Measurements from ENCODE around the gene DCAF5.

DNA sequence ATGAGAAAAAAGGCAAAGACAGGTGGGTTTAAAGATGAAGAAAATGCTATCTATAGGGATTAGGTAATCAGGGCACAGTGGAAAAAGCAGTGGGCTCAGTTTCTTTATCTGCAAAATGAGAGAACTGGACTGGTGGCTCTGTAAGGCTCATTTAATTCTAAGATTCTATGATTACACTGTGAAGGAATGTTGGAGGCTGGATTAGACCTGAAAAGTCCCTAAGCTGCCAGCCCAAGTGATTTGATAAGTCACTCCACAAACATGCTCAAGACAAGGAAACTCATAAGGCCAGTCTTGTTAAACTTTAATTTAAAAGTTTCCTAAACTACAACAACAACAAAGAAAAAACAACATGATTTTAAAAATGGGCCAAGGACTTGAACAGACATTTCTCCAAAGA, 75.1 kb downstream of the DCAF5 start:
- TF ChIP-seq POLR2A (IDR thresholded peaks at IDR 0.05) = no peak
- TF ChIP-seq, protein P1, sequence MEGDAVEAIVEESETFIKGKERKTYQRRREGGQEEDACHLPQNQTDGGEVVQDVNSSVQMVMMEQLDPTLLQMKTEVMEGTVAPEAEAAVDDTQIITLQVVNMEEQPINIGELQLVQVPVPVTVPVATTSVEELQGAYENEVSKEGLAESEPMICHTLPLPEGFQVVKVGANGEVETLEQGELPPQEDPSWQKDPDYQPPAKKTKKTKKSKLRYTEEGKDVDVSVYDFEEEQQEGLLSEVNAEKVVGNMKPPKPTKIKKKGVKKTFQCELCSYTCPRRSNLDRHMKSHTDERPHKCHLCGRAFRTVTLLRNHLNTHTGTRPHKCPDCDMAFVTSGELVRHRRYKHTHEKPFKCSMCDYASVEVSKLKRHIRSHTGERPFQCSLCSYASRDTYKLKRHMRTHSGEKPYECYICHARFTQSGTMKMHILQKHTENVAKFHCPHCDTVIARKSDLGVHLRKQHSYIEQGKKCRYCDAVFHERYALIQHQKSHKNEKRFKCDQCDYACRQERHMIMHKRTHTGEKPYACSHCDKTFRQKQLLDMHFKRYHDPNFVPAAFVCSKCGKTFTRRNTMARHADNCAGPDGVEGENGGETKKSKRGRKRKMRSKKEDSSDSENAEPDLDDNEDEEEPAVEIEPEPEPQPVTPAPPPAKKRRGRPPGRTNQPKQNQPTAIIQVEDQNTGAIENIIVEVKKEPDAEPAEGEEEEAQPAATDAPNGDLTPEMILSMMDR (IDR thresholded peaks at IDR 0.05) = no peak
